Measurements from ENCODE around the gene C2orf76.
A peak's percentile ranks its signal among the peaks of the same experiment; 100 is the strongest.
"Not testable (repeated sequence)": the region's sequence is repeated elsewhere in the genome, so short reads cannot be mapped to it uniquely, and the experiment has no call there.

C2orf76 gene

GRCh38 chr2:119366649-119367471, at the start of gene C2orf76, which contains the start of gene DBI:
TSS of gene C2orf76 (minus strand) at chr2:119366834. CDS start at chr2:119339959, 26,875 bp downstream.
TSS of gene DBI (plus strand) at chr2:119366977. CDS start at chr2:119367052, 75 bp downstream.
- DNase-seq, result peak; percentile 88

GRCh38 chr2:119415630-119416029, 49.0 kb upstream of the C2orf76 start:
- no peak for DNase-seq

- DNase-seq, result no peak
These were observed 48.3 kb upstream of the C2orf76 start for GRCh38 chr2:119414894-119415293.

GRCh38 chr2:119409506-119409905, 42.9 kb upstream of the C2orf76 start:
- DNase-seq, result no peak

GRCh38 chr2:119408221-119408619, 41.6 kb upstream of the C2orf76 start:
- DNase-seq, result no peak

GRCh38 chr2:119407430-119408220, 41.0 kb upstream of the C2orf76 start:
- DNase-seq, result peak; percentile 12 to 20

GRCh38 chr2:119405151-119405550, 38.5 kb upstream of the C2orf76 start:
- DNase-seq, result no peak

- DNase-seq, result not testable (repeated sequence)
These were observed 37.0 kb upstream of the C2orf76 start for GRCh38 chr2:119403618-119404017.

GRCh38 chr2:119402645-119403560, 36.3 kb upstream of the C2orf76 start:
- DNase-seq, result no peak

GRCh38 chr2:119402106-119402505, 35.5 kb upstream of the C2orf76 start:
- DNase-seq, result no peak

- DNase-seq, result no peak
These were observed 30.6 kb upstream of the C2orf76 start for GRCh38 chr2:119397196-119397595.

GRCh38 chr2:119393971-119394748, 27.5 kb upstream of the C2orf76 start:
- DNase-seq, result no peak

- no peak for DNase-seq
These were observed 23.1 kb upstream of the C2orf76 start for GRCh38 chr2:119389615-119390306.

GRCh38 chr2:119387381-119388129, 20.9 kb upstream of the C2orf76 start:
- peak; percentile 23 to 34 for DNase-seq

GRCh38 chr2:119385466-119385865, 18.8 kb upstream of the C2orf76 start:
- DNase-seq, result no peak

- DNase-seq, result no peak
These were observed 18.3 kb upstream of the C2orf76 start for GRCh38 chr2:119384971-119385370.

GRCh38 chr2:119383410-119384140, 16.9 kb upstream of the C2orf76 start:
- DNase-seq, result no peak

GRCh38 chr2:119378566-119378965, 11.9 kb upstream of the C2orf76 start:
- DNase-seq, result no peak

GRCh38 chr2:119377993-119378345, 11.3 kb upstream of the C2orf76 start:
- no peak for DNase-seq

Measured in activated CD4-positive, alpha-beta T cell treated with anti-CD3 and anti-CD28 coated beads for 4 hours (primary cell).